Measurements from ENCODE around the gene LINS1. TPM values are rescaled to one million over a fixed set of nuclear protein-coding genes. Genes with fewer than 3 reads are reported as not detected.

The LINS1 gene
- polyA plus RNA-seq, 1 donor from 2014 or later, result 21.4 TPM

GRCh38 chr15:100596792-100597191, 5.2 kb downstream of the LINS1 start:
- Histone ChIP-seq H3K27ac (ENCODE audit: low read length) (no peak overlapping the region), H2AFZ (ENCODE audit: low read depth, low read length) (no peak overlapping the region), H3K4me2 (ENCODE audit: low read length) (no peak overlapping the region), H3K27me3 (ENCODE audit: insufficient read depth, low read depth, low read length) (no peaks in the 10 kb centered on the region), H4K20me1 (ENCODE audit: insufficient read depth) (no peaks in the 10 kb centered on the region), H3K36me3 (ENCODE audit: insufficient read depth, low read length) (no peaks in the 10 kb centered on the region), H3K9me3 (ENCODE audit: low read length) (no peaks in the 10 kb centered on the region), H3K4me3 (ENCODE audit: low read length) (no peak overlapping the region), H3K9me2 (ENCODE audit: insufficient read depth, low read length) (no peaks in the 10 kb centered on the region), H3K79me2 (replicated peaks; ENCODE audit: insufficient read depth, low read length) (peaks cover 62% of the 10 kb centered on the region), H3F3A (ENCODE audit: insufficient read depth, low read length, poor library complexity, severe bottlenecking) (no peaks in the 10 kb centered on the region), H3K9ac (ENCODE audit: low read length) (no peak overlapping the region)
- TF ChIP-seq POLR2AphosphoS5 (IDR thresholded peaks at IDR 0.05), result no peak
- no peak for TF ChIP-seq EP300 (conservative IDR thresholded peaks at IDR 0.05; ENCODE audit: poor library complexity, severe bottlenecking)
- TF ChIP-seq REST (IDR thresholded peaks at IDR 0.05; ENCODE audit: borderline replicate concordance), result no peak
- no peak for TF ChIP-seq MXI1 (conservative IDR thresholded peaks at IDR 0.05; ENCODE audit: poor library complexity, severe bottlenecking)
- no peak for TF ChIP-seq SMC3 (conservative IDR thresholded peaks at IDR 0.05; ENCODE audit: poor library complexity)
- TF ChIP-seq TAF1 (IDR thresholded peaks at IDR 0.05; ENCODE audit: low read depth), result no peak
- no peak for TF ChIP-seq CTCF (IDR thresholded peaks at IDR 0.05; ENCODE audit: poor library complexity, severe bottlenecking)
- TF ChIP-seq EZH2 (IDR thresholded peaks at IDR 0.05; ENCODE audit: borderline replicate concordance, insufficient read depth, low read length, poor library complexity, severe bottlenecking), result no peak
- no peak for TF ChIP-seq RAD21 (conservative IDR thresholded peaks at IDR 0.05)

GRCh38 chr15:100595964-100596363, 6.0 kb downstream of the LINS1 start:
- no peaks in the 10 kb centered on the region for H4K20me1 ChIP-seq (ENCODE audit: insufficient read depth)
- H3K9me3 ChIP-seq (ENCODE audit: low read length), result no peaks in the 10 kb centered on the region
- no peak overlapping the region for H3K4me3 ChIP-seq (ENCODE audit: low read length)
- H3F3A ChIP-seq (ENCODE audit: insufficient read depth, low read length, poor library complexity, severe bottlenecking), result no peaks in the 10 kb centered on the region
- no peak overlapping the region for H3K4me2 ChIP-seq (ENCODE audit: low read length)
- H3K9ac ChIP-seq (ENCODE audit: low read length), result no peak overlapping the region
- TF ChIP-seq EZH2 (IDR thresholded peaks at IDR 0.05; ENCODE audit: borderline replicate concordance, insufficient read depth, low read length, poor library complexity, severe bottlenecking) (no peak), REST (IDR thresholded peaks at IDR 0.05; ENCODE audit: borderline replicate concordance) (no peak), RAD21 (conservative IDR thresholded peaks at IDR 0.05) (no peak), POLR2AphosphoS5 (IDR thresholded peaks at IDR 0.05) (no peak), SMC3 (conservative IDR thresholded peaks at IDR 0.05; ENCODE audit: poor library complexity) (no peak), MXI1 (conservative IDR thresholded peaks at IDR 0.05; ENCODE audit: poor library complexity, severe bottlenecking) (no peak), EP300 (conservative IDR thresholded peaks at IDR 0.05; ENCODE audit: poor library complexity, severe bottlenecking) (no peak), CTCF (IDR thresholded peaks at IDR 0.05; ENCODE audit: poor library complexity, severe bottlenecking) (no peak), TAF1 (IDR thresholded peaks at IDR 0.05; ENCODE audit: low read depth) (no peak)
- H3K36me3 ChIP-seq (ENCODE audit: insufficient read depth, low read length), result no peaks in the 10 kb centered on the region
- H3K9me2 ChIP-seq (ENCODE audit: insufficient read depth, low read length), result no peaks in the 10 kb centered on the region
- H3K27me3 ChIP-seq (ENCODE audit: insufficient read depth, low read depth, low read length), result no peaks in the 10 kb centered on the region
- H2AFZ ChIP-seq (ENCODE audit: low read depth, low read length), result no peak overlapping the region
- no peak overlapping the region for H3K27ac ChIP-seq (ENCODE audit: low read length)
- peaks cover 59% of the 10 kb centered on the region for H3K79me2 ChIP-seq (replicated peaks; ENCODE audit: insufficient read depth, low read length)
